Measurements from ENCODE around the gene PYGM.
A peak's percentile ranks its signal among the peaks of the same experiment; 100 is the strongest.

The PYGM gene

GRCh38 chr11:64771861-64772260, 12.1 kb upstream of the PYGM start:
- in situ Hi-C loops (cut with HindIII; ENCODE audit: low pct_unique_long_range_greater_than_20kb, low sequenced_read_pairs), result no loop called here
- DNase-seq (ENCODE audit: low read depth in 1 of 2, low spot score in 1 of 2), result no peak
- TF ChIP-seq JUND (IDR thresholded peaks at IDR 0.05; ENCODE audit: low read depth), result no peak

DNA sequence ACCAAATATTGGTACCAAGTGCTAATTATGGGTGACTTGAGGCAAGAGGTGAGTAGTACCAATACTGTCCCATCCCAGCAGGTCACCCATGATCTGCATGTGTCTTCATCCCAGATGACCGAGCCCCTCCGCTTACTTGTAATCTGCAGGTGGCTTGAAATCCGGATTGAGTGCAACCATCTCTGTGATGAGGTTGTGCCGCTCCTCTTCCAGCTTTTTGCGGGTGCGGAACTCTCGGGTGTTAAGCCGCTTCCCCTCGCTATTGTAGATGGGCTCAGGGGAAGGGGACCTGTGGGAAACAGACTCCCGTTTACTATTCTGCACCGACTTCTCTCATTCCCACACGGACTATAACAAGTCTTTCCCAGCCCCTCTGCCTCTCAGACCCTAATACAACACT, 10.3 kb upstream of the PYGM start:
- TF ChIP-seq JUND (IDR thresholded peaks at IDR 0.05; ENCODE audit: low read depth), result no peak
- in situ Hi-C loops (cut with HindIII; ENCODE audit: low pct_unique_long_range_greater_than_20kb, low sequenced_read_pairs), result no loop called here
- no peak for DNase-seq (ENCODE audit: low read depth in 1 of 2, low spot score in 1 of 2)

GRCh38 chr11:64769283-64769682, 9.5 kb upstream of the PYGM start:
- DNase-seq (ENCODE audit: low read depth in 1 of 2, low spot score in 1 of 2), result no peak
- in situ Hi-C loops (cut with HindIII; ENCODE audit: low pct_unique_long_range_greater_than_20kb, low sequenced_read_pairs), result no loop called here
- TF ChIP-seq JUND (IDR thresholded peaks at IDR 0.05; ENCODE audit: low read depth), result no peak

DNA sequence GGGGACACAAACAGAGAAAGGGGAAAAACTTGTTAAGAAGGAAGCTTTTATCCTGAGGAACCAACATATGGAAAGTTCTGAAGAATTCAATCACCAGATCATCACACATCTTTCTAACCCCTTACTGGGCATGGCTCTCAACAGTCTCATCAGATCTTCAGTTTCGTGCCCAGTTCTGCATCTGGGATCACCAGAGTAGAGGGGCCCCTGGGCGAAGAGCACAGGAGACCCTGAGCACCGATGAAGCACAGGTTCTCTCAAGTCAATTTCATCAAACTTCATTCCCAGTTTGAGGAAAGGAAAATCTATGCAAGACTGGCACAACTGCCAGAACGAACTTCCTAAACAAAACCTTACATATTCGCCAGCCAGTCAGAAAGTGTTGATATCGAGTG, 8.5 kb upstream of the PYGM start:
- DNase-seq (ENCODE audit: low read depth in 1 of 2, low spot score in 1 of 2), result no peak
- in situ Hi-C loops (cut with HindIII; ENCODE audit: low pct_unique_long_range_greater_than_20kb, low sequenced_read_pairs), result no loop called here
- TF ChIP-seq JUND (IDR thresholded peaks at IDR 0.05; ENCODE audit: low read depth), result no peak

DNA sequence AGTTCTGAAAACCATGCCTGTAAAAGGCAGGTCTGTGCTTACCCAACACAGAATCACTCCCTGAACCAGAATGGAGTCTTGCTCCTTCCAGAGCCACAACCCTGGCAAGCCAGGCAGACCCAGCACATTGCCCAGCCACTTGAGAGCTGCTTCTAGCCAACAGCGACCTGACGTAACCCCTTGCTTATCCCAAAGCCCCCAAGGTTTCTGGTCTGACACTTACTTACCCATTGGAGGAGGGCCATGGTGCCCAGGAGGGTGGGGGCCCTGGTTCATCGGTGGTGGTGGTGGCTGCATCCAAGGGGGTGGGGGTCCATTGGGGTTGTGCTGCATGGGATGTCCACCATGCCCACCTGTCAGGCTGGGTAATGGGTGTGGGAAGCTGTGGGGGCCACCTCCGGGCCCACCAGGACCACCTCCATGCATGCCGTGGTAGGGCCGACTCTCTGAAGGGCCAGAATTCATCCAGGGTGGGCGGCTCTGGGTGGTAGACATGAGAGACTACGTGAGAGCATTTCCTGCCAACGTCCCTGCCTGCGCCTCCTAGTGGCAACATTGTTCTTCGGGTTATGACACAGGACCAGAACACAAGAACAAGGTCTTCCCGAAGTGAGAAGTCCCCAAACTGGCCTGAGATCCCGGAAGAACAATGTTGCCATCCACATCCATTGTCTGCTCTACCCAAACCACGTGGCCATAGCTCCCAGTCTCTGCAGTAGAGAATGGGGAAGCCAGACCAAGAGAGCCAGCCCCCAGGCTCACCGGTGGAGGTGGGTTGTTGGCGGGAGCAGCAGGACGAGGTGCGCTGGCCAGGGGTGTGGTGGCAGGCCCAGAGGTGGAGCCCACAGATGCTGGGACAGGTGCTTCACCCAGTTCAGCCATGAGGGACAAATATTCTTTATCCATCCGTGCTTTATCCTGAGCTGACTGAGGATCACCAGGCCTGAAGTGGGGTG, 7.8 kb upstream of the PYGM start:
- in situ Hi-C loops (cut with HindIII; ENCODE audit: low pct_unique_long_range_greater_than_20kb, low sequenced_read_pairs), result no loop called here
- TF ChIP-seq JUND (IDR thresholded peaks at IDR 0.05; ENCODE audit: low read depth), result no peak
- DNase-seq (ENCODE audit: low read depth in 1 of 2, low spot score in 1 of 2), result peak; percentile 62 to 81

DNA sequence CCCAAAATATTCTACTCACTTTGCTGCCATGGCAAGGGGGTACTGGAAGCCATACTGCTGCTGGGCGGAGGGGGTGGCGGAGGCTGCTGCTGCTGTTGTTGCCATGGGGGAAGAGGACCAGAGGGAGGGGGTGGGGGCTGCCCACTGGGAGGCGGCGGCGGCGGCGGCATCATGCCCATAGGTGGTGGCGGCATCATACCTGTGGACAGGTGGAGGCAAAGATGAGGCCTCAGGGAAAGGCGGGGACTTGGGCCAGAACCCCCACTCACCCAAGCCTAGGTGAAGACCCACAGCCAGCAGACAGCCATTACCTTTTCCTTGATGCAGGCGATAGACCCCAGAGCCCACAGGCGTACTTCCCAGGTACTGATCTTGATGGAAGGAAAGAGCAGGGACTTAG, 7.1 kb upstream of the PYGM start:
- DNase-seq (ENCODE audit: low read depth in 1 of 2, low spot score in 1 of 2), result no peak
- in situ Hi-C loops (cut with HindIII; ENCODE audit: low pct_unique_long_range_greater_than_20kb, low sequenced_read_pairs), result no loop called here
- no peak for TF ChIP-seq JUND (IDR thresholded peaks at IDR 0.05; ENCODE audit: low read depth)

- no peak for TF ChIP-seq JUND (IDR thresholded peaks at IDR 0.05; ENCODE audit: low read depth)
- DNase-seq (ENCODE audit: low read depth in 1 of 2, low spot score in 1 of 2), result no peak
- in situ Hi-C loops (cut with HindIII; ENCODE audit: low pct_unique_long_range_greater_than_20kb, low sequenced_read_pairs), result no loop called here
These were observed 6.3 kb upstream of the PYGM start for GRCh38 chr11:64765851-64766665.

GRCh38 chr11:64765291-64765850, 5.6 kb upstream of the PYGM start:
- no peak for DNase-seq (ENCODE audit: low read depth in 1 of 2, low spot score in 1 of 2)
- TF ChIP-seq JUND (IDR thresholded peaks at IDR 0.05; ENCODE audit: low read depth), result no peak
- in situ Hi-C loops (cut with HindIII; ENCODE audit: low pct_unique_long_range_greater_than_20kb, low sequenced_read_pairs), result no loop called here

- no peak for DNase-seq (ENCODE audit: low read depth in 1 of 2, low spot score in 1 of 2)
- in situ Hi-C loops (cut with HindIII; ENCODE audit: low pct_unique_long_range_greater_than_20kb, low sequenced_read_pairs), result no loop called here
These were observed 5.0 kb upstream of the PYGM start for GRCh38 chr11:64764753-64765152.

GRCh38 chr11:64764040-64764611, 4.4 kb upstream of the PYGM start:
- in situ Hi-C loops (cut with HindIII; ENCODE audit: low pct_unique_long_range_greater_than_20kb, low sequenced_read_pairs), result no loop called here
- DNase-seq (ENCODE audit: low read depth in 1 of 2, low spot score in 1 of 2), result no peak
- TF ChIP-seq JUND (IDR thresholded peaks at IDR 0.05; ENCODE audit: low read depth), result no peak

More at GRCh38 chr11:64764753-64765152, 5.0 kb upstream of the PYGM start:
- TF ChIP-seq JUND (IDR thresholded peaks at IDR 0.05; ENCODE audit: low read depth), result no peak

GRCh38 chr11:64763526-64764039, 3.8 kb upstream of the PYGM start:
- in situ Hi-C loops (cut with HindIII; ENCODE audit: low pct_unique_long_range_greater_than_20kb, low sequenced_read_pairs), result no loop called here

More at GRCh38 chr11:64763526-64764039, 3.8 kb upstream of the PYGM start:
- no peak for TF ChIP-seq JUND (IDR thresholded peaks at IDR 0.05; ENCODE audit: low read depth)
- no peak for DNase-seq (ENCODE audit: low read depth in 1 of 2, low spot score in 1 of 2)
